OCI-LY7 (cell line): ENCODE results near the gene ZNF561. TPM values are rescaled to one million over a fixed set of nuclear protein-coding genes. Genes with fewer than 3 reads are reported as not detected.

Experiments
- Bru-seq: library from RNA; stranded (reverse); fragments of 400-500 nt; gene quantifications from one replicate; lab custom pipeline; 2021; lab: Mats Ljungman, UMichigan
- BruChase-seq, 2 experiments: library from RNA; stranded (reverse); fragments of 400-500 nt; gene quantifications; one replicate each; lab custom pipeline; 2021; lab: Mats Ljungman, UMichigan
- BruUV-seq: library from RNA; stranded (reverse); fragments of 400-500 nt; replicated peaks from 2 replicates; lab custom pipeline; 2021; lab: Mats Ljungman, UMichigan
- CTCF ChIA-PET: fragments of 300-600 bp; sonication (Branson Sonifier 250); formaldehyde crosslinking; loops from one replicate; lab custom pipeline; 2022; ENCODE audit warnings: antibody characterized with exemption; ENCODE audit not compliant: unreplicated experiment; lab: Charles Lee
- POLR2A ChIA-PET: fragments of 300-600 bp; sonication (Branson Sonifier 250); formaldehyde crosslinking; loops from one replicate; lab custom pipeline; 2022; ENCODE audit warnings: antibody characterized with exemption; lab: Charles Lee
- DNase-seq: peaks from one replicate; pipeline ENCODE4 v3.0.0-alpha.2; 2015; ENCODE audit warnings: low spot score
- H2AFZ ChIP-seq: fragments of 200-600 bp; sonication (generic), shearing (Covaris generic); 2 replicates; pipeline ENCODE4 v1.6.1; 2014; ENCODE audit warnings: mild to moderate bottlenecking, antibody characterized with exemption, low read length, moderate library complexity
- H3K27ac ChIP-seq: fragments of 200-600 bp; sonication (generic); 2 replicates; pipeline ENCODE4 v1.5.1; 2014; ENCODE audit warnings: mixed run types, low read depth, mild to moderate bottlenecking, moderate library complexity, low read length, inconsistent platforms; ENCODE audit not compliant: poor library complexity, severe bottlenecking
- H3K36me3 ChIP-seq: fragments of 200-600 bp; sonication (generic); 2 replicates; pipeline ENCODE4 v1.6.1; 2014; ENCODE audit warnings: mild to moderate bottlenecking, antibody characterized with exemption, low read length, moderate library complexity, mixed read lengths; ENCODE audit not compliant: insufficient read depth
- H3K4me1 ChIP-seq: fragments of 200-600 bp; sonication (generic); 2 replicates; pipeline ENCODE4 v1.5.1; 2014; ENCODE audit warnings: mild to moderate bottlenecking, low read length; ENCODE audit not compliant: insufficient read depth, poor library complexity, severe bottlenecking
- H3K4me2 ChIP-seq: fragments of 200-600 bp; sonication (generic); 2 replicates; pipeline ENCODE4 v1.6.1; 2014; ENCODE audit warnings: mild to moderate bottlenecking, low read length
- H3K4me3 ChIP-seq: fragments of 200-600 bp; sonication (generic); 2 replicates; pipeline ENCODE4 v1.5.1; 2014; ENCODE audit warnings: mild to moderate bottlenecking, low read depth, low read length; ENCODE audit not compliant: poor library complexity, severe bottlenecking
- H3K79me2 ChIP-seq: fragments of 200-600 bp; sonication (generic); 2 replicates; pipeline ENCODE4 v1.6.1; 2016; ENCODE audit warnings: low read depth, mild to moderate bottlenecking, low read length, moderate library complexity, mixed read lengths; ENCODE audit not compliant: insufficient read depth
- H3K9me2 ChIP-seq: fragments of 200-600 bp; sonication (generic); 2 replicates; pipeline ENCODE4 v1.6.1; 2016; ENCODE audit warnings: mild to moderate bottlenecking, low read length, mixed read lengths; ENCODE audit not compliant: insufficient read depth
- H3K9me3 ChIP-seq: fragments of 200-600 bp; sonication (generic); 2 replicates; pipeline ENCODE4 v1.6.1; 2014; ENCODE audit warnings: mild to moderate bottlenecking, mixed run types, low read length, mixed read lengths
- H4K20me1 ChIP-seq: fragments of 200-600 bp; sonication (generic); 2 replicates; pipeline ENCODE4 v1.6.1; 2014; ENCODE audit warnings: mild to moderate bottlenecking, antibody characterized with exemption, low read length, moderate library complexity, mixed read lengths; ENCODE audit not compliant: insufficient read depth
- EZH2phosphoT487 ChIP-seq: fragments of 200-600 bp; sonication (generic); IDR thresholded peaks from 2 replicates; pipeline ENCODE4 v1.6.1; 2018; ENCODE audit warnings: low read depth, borderline replicate concordance, mild to moderate bottlenecking, mixed run types, antibody characterized with exemption, low read length, moderate library complexity, mixed read lengths
- intact Hi-C: fragments of 100-400 bp; cut with micrococcal nuclease; formaldehyde crosslinking; loops from one replicate; pipeline ENCODE4 v1.10.0; 2022; ENCODE audit not compliant: unreplicated experiment
- long read RNA-seq: library from polyadenylated mRNA; stranded (forward); transcript quantifications from one replicate; pipeline ENCODE4 v2.0.0, GENCODE V29; 2022
- total RNA-seq, 2 experiments: library from RNA; depleted of rRNA in 1 of 2; stranded (reverse); fragments of >200 nt in 1 of 2; shearing (Covaris generic) in 1 of 2; gene quantifications; 2 replicates each; pipeline ENCODE4 v1.2.3, GENCODE V29; 2014 to 2022
- TF ChIP-seq, protein P1 (sequence below): fragments of 200-600 bp; sonication (generic); conservative IDR thresholded peaks from 2 replicates; pipeline ENCODE4 v1.5.1; 2014; ENCODE audit warnings: mild to moderate bottlenecking, antibody characterized with exemption, low read length, moderate library complexity, mixed read lengths

ZNF561 gene
- total RNA-seq (2014; rRNA removed; shearing (Covaris generic)) = 14.9 and 17.3 TPM in 2 replicates
- total RNA-seq (2022) = 22.2 and 25.3 TPM in 2 replicates
- Bru-seq, nascent RNA = percentile 74 among the genes with signal in this experiment
- BruChase-seq, experiment 1, labeled RNA remaining after a 6-hour chase = percentile 67 among the genes with signal in this experiment
- BruChase-seq, experiment 2, labeled RNA remaining after a 2-hour chase = percentile 75 among the genes with signal in this experiment
- long read RNA-seq, full-length matches to known transcripts = 7 of 14 reads
- long read RNA-seq, partial matches to known transcripts = 1 of 14 reads
- long read RNA-seq, other reads (novel, unspliced or antisense) = 6 of 14 reads

DNA sequence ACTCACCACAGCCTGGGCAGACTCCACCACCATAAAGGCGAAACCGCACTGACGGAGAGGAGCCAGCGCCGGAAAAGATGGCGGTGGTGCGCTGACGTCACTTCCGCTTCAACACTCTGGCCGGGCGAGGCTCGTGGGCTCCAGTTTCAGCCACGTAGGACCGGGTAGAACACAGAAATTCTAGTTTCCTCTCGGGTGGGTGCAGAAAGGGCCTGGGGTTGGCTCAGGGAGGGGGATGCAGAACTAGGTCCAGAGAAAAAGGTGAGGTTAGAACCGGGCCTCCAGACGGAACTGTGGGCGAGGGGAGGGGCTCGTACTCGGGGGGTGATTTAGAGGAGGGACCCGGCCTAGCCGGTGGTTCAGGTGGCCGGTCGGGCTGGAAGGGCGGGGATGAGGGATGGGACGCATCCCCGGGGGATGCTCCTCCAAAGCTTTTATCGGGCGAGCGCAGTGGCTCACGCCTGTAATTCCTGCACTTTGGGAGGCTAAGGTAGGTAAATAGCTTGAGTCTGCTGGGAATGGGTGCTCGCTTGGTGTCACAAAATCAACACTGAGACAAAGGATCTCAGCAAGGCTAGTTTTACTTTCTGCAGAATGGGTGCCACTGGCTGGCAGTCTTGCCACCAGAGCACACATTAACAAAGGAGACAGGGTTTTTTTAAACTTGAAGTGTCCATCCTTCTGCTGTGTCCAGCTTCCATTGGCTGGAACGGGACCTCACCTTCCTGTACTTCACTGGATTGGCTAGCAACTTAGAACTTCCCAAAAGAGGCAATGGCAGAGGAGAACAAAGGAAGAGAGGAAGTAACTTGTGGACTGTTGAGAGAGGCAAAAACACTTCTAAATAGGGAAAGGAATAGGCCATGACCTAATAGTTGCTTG lies at the start of gene ZNF561:
Gene ZNF561 (minus strand): TSS at position 77 of the 882 bp plus-strand sequence. CDS start 1,776 bp downstream, outside the sequence.
- H4K20me1 ChIP-seq = no peaks in the 10 kb centered on the region
- no peaks in the 10 kb centered on the region for H3K9me2 ChIP-seq
- no peak for TF ChIP-seq EZH2phosphoT487
- TF ChIP-seq, protein P1, sequence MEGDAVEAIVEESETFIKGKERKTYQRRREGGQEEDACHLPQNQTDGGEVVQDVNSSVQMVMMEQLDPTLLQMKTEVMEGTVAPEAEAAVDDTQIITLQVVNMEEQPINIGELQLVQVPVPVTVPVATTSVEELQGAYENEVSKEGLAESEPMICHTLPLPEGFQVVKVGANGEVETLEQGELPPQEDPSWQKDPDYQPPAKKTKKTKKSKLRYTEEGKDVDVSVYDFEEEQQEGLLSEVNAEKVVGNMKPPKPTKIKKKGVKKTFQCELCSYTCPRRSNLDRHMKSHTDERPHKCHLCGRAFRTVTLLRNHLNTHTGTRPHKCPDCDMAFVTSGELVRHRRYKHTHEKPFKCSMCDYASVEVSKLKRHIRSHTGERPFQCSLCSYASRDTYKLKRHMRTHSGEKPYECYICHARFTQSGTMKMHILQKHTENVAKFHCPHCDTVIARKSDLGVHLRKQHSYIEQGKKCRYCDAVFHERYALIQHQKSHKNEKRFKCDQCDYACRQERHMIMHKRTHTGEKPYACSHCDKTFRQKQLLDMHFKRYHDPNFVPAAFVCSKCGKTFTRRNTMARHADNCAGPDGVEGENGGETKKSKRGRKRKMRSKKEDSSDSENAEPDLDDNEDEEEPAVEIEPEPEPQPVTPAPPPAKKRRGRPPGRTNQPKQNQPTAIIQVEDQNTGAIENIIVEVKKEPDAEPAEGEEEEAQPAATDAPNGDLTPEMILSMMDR = no peak
- peak within 1 kb of the TSS; percentile 95 for H3K4me2 ChIP-seq
- TSS peak; percentile 97 for BruUV-seq
- intact Hi-C loops = loop anchor here (1.0 to 5.0 kb wide), 2 partner anchors 39 to 147 kb away; partner anchors contain the start of genes ZNF121 and ZNF846
- CTCF ChIA-PET = interaction anchor here (0.8 kb wide), 1 partner anchor 35 kb away, joined by 3 read pairs; no protein-coding TSS in a partner anchor
- POLR2A ChIA-PET = interaction anchor here (0.6 to 1.0 kb wide), 3 partner anchors 147 to 974 kb away, joined by 3 to 4 read pairs (median 3); partner anchors contain the start of genes UBL5 and ZNF846
- peak within 1 kb of the TSS; percentile 92 for H2AFZ ChIP-seq
- peaks cover 6% of the 10 kb centered on the region for H3K4me1 ChIP-seq
- H3K27ac ChIP-seq = peak within 1 kb of the TSS; percentile 66
- DNase-seq = peak; percentile 92
- peak within 1 kb of the TSS; percentile 78 for H3K4me3 ChIP-seq
- peaks cover 5% of the 10 kb centered on the region; the same call in 1 of the 2 replicates for H3K9me3 ChIP-seq
- H3K36me3 ChIP-seq = peaks cover 30% of the 10 kb centered on the region
- peaks cover 13% of the 10 kb centered on the region for H3K79me2 ChIP-seq

DNA sequence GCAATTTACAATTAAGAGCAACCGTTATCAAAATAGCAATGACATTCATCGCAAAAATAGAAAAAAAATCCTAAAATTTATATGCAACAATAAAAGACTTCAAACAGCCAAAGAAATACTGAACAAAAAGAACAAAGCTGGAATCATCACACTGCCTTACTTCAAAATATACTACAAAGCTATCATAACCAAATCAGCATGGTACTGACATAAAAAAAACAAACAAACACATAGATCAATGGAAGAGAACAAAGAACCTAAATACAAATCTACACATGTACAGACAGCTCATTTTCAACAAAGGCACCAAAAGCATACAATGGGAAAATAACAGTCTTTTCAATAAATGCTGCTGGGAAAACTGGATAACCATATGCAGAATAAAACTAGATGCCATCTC lies 47.5 kb upstream of the ZNF561 start:
- no peaks in the 10 kb centered on the region for H3K9me2 ChIP-seq
- no peak for DNase-seq
- H4K20me1 ChIP-seq = no peaks in the 10 kb centered on the region
- H3K9me3 ChIP-seq = peaks cover 47% of the 10 kb centered on the region
- TF ChIP-seq, protein P1 = no peak
- TF ChIP-seq EZH2phosphoT487 = no peak
- H3K4me3 ChIP-seq = no peak overlapping the region
- no peaks in the 10 kb centered on the region for H3K4me1 ChIP-seq
- ChIA-PET POLR2A (interaction anchor here (0.6 kb wide), 1 partner anchor 19 kb away, joined by 3 read pairs; no protein-coding TSS in a partner anchor), CTCF (no interaction called here)
- intact Hi-C loops = no loop called here
- no peak overlapping the region for H3K4me2 ChIP-seq
- H3K79me2 ChIP-seq = peaks cover 75% of the 10 kb centered on the region
- no peak overlapping the region for H3K27ac ChIP-seq
- H3K36me3 ChIP-seq = peaks cover 62% of the 10 kb centered on the region
- no TSS peak for BruUV-seq
- H2AFZ ChIP-seq = no peak overlapping the region
